K562 (cell line): ENCODE data around the gene MELK. TPM values are rescaled to one million over a fixed set of nuclear protein-coding genes. Genes with fewer than 3 reads are reported as not detected.

ENCODE experiments used
- ATAC-seq: fragments of 200-7000 bp; cut with Tn5 transposase; 3 replicates; pipeline ENCODE4 v1.9.1; 2020; ENCODE audit warnings: moderate library complexity
- BruUV-seq: library from RNA; stranded (reverse); fragments of 400-500 nt; replicated peaks from 2 replicates; lab custom pipeline; 2021; lab: Mats Ljungman, UMichigan
- CTCF ChIA-PET: fragments of 300-600 bp; formaldehyde crosslinking; extraction: SDS; loops from one replicate; lab custom pipeline; 2021; ENCODE audit warnings: low intra/inter-chr PET ratio; lab: Yijun Ruan, JAX
- POLR2A ChIA-PET: fragments of 300-600, 350-650 bp; sonication (Branson Sonifier 250); formaldehyde crosslinking; extraction: SDS; loops from one replicate; lab custom pipeline; 2021; ENCODE audit warnings: antibody characterized with exemption, inconsistent platforms; lab: Yijun Ruan, JAX
- DNase-seq, 4 experiments: peaks; one replicate each; pipeline versions ENCODE4 v3.0.0 to v3.0.0-alpha.2; 2011 to 2018; ENCODE audit warnings: low spot score in 3 of 4, mixed read lengths in 3 of 4; ENCODE audit errors: extremely low read depth in 1 of 4
- FAIRE-seq: peaks from 2 replicates; lab custom pipeline; 2011; peaks lifted over from hg19 to GRCh38; lab: Jason Lieb, UNC
- H2AFZ ChIP-seq: 2 replicates; pipeline ENCODE4 v1.6.0; 2011; ENCODE audit warnings: low read depth, low read length, control low read depth, inconsistent platforms
- H3K27ac ChIP-seq: fragments of 200-600 bp; 3 replicates; pipeline ENCODE4 v1.8.0; 2011; ENCODE audit warnings: low read depth, mild to moderate bottlenecking, control low read depth, inconsistent platforms, low read length, moderate library complexity, mixed read lengths; ENCODE audit errors: extremely low read depth
- H3K27me3 ChIP-seq, 2 experiments: fragments of 300-600 bp in 1 of 2; 2 replicates in 1 of 2; 3 replicates in 1 of 2; pipeline versions ENCODE4 v1.6.0 to v1.8.0; 2011; ENCODE audit warnings: inconsistent platforms in 2 of 2, low read length in 2 of 2, mild to moderate bottlenecking in 1 of 2, mixed read lengths in 1 of 2, moderate library complexity in 1 of 2; ENCODE audit not compliant: control insufficient read depth in 2 of 2, insufficient read depth in 2 of 2
- H3K36me3 ChIP-seq: fragments of 300-600 bp; 3 replicates; pipeline ENCODE4 v1.8.0; 2011; ENCODE audit warnings: mild to moderate bottlenecking, low read length, inconsistent platforms; ENCODE audit not compliant: control insufficient read depth, insufficient read depth
- H3K4me1 ChIP-seq, 2 experiments: fragments of 200-600 bp in 1 of 2; replicated peaks in 1 of 2; 2 replicates in 1 of 2; 3 replicates in 1 of 2; pipeline versions ENCODE4 v1.5.1 to v1.8.0; 2011; ENCODE audit warnings: inconsistent platforms in 2 of 2, low read length in 2 of 2, mild to moderate bottlenecking in 1 of 2, mixed read lengths in 1 of 2, moderate library complexity in 1 of 2; ENCODE audit not compliant: control insufficient read depth in 2 of 2, insufficient read depth in 2 of 2
- H3K4me2 ChIP-seq: 2 replicates; pipeline ENCODE4 v1.6.1; 2011; ENCODE audit warnings: low read length, control low read depth, inconsistent platforms, mixed read lengths; ENCODE audit not compliant: insufficient read depth
- H3K4me3 ChIP-seq: fragments of 200-600 bp; sonication (generic), shearing (Covaris generic); 2 replicates; pipeline ENCODE4 v1.5.1; 2016; ENCODE audit warnings: control low read depth, inconsistent platforms
- H3K79me2 ChIP-seq: fragments of 200-600 bp; 3 replicates; pipeline ENCODE4 v1.8.0; 2011; ENCODE audit warnings: low read length, inconsistent platforms; ENCODE audit not compliant: control insufficient read depth, insufficient read depth
- H3K9ac ChIP-seq, 2 experiments: 2 replicates each; pipeline versions ENCODE4 v1.6.0 to v1.6.1; 2011; ENCODE audit warnings: low read depth in 2 of 2, low read length in 2 of 2, control low read depth in 1 of 2, inconsistent platforms in 1 of 2, mild to moderate bottlenecking in 1 of 2, mixed read lengths in 1 of 2; ENCODE audit not compliant: insufficient read depth in 1 of 2
- H3K9me1 ChIP-seq: one replicate; pipeline ENCODE4 v1.6.0; 2011; ENCODE audit warnings: inconsistent platforms, mild to moderate bottlenecking, low read length, moderate library complexity; ENCODE audit not compliant: control insufficient read depth, insufficient read depth
- H3K9me3 ChIP-seq: replicated peaks from 2 replicates; pipeline ENCODE4 v1.5.1; 2011; ENCODE audit warnings: low read depth, low read length, inconsistent platforms; ENCODE audit not compliant: control insufficient read depth, insufficient read depth
- H4K20me1 ChIP-seq: replicated peaks from 2 replicates; pipeline ENCODE4 v1.6.1; 2011; ENCODE audit warnings: low read length, inconsistent platforms, mixed read lengths; ENCODE audit not compliant: control insufficient read depth, insufficient read depth
- BDP1 ChIP-seq: IDR thresholded peaks from 3 replicates; pipeline ENCODE4 v1.6.1; 2011; ENCODE audit not compliant: insufficient read length, insufficient read depth
- HDAC1 ChIP-seq, 2 experiments: fragments of 450-650 bp; IDR thresholded peaks; 2 replicates each; pipeline ENCODE4 v1.6.1; 2016 to 2017; ENCODE audit warnings: inconsistent platforms in 1 of 2, mild to moderate bottlenecking in 1 of 2, moderate library complexity in 1 of 2
- HNRNPH1 ChIP-seq: fragments of 200-400 bp; formaldehyde crosslinking; optimal IDR thresholded peaks from 2 replicates; pipeline ENCODE3; 2017; ENCODE audit warnings: low read depth, mild to moderate bottlenecking, low read length, moderate library complexity
- HNRNPK ChIP-seq: fragments of 200-400 bp; formaldehyde crosslinking; IDR thresholded peaks from one replicate; pipeline ENCODE4 v1.6.1; 2018; ENCODE audit warnings: mild to moderate bottlenecking, low read depth, low read length; ENCODE audit not compliant: poor library complexity, severe bottlenecking
- IFI16 ChIP-seq: fragments of 250-450 bp; sonication (Bioruptor Pico); IDR thresholded peaks from 2 replicates; pipeline ENCODE4 v2.1.2; 2022; ENCODE audit warnings: mild to moderate bottlenecking, inconsistent platforms
- JUND ChIP-seq, 2 experiments: IDR thresholded peaks; 2 replicates in 1 of 2; 3 replicates in 1 of 2; pipeline ENCODE4 v1.6.1; 2011; ENCODE audit warnings: borderline replicate concordance in 2 of 2, low read depth in 2 of 2, low read length in 2 of 2, improper control_type of control experiment in 1 of 2, missing biosample characterization in 1 of 2, missing genetic modification characterization in 1 of 2, missing genetic modification reagents in 1 of 2
- MCM5 ChIP-seq: fragments of 450-650 bp; IDR thresholded peaks from 2 replicates; pipeline ENCODE4 v1.6.1; 2016; ENCODE audit warnings: low read depth
- NR2C1 ChIP-seq, 2 experiments: fragments of 450-650 bp; IDR thresholded peaks; 2 replicates each; pipeline ENCODE4 v1.6.1; 2017; ENCODE audit warnings: mild to moderate bottlenecking in 2 of 2, antibody characterized with exemption in 1 of 2, inconsistent platforms in 1 of 2, missing compliant biosample characterization in 1 of 2, missing genetic modification characterization in 1 of 2
- RFX5 ChIP-seq: IDR thresholded peaks from 2 replicates; pipeline ENCODE4 v1.6.1; 2011; ENCODE audit warnings: low read depth, mild to moderate bottlenecking, improper control_type of control experiment, low read length
- TAF7 ChIP-seq: fragments of 450-650 bp; IDR thresholded peaks from 2 replicates; pipeline ENCODE4 v1.6.1; 2016; ENCODE audit warnings: missing genetic modification characterization, missing compliant biosample characterization
- WGBS: fragments of 100-300 bp; shearing (Covaris generic); methylation state at CpG from one replicate; pipeline ENCODE4 v1.1.6; 2016; ENCODE audit warnings: low coverage, mixed read lengths; ENCODE audit not compliant: insufficient coverage; ENCODE audit errors: missing lambda C conversion rate; 5-methylcytosine and 5-hydroxymethylcytosine counted together
- in situ Hi-C: fragments of 300-500 bp; cut with MboI; formaldehyde crosslinking; loops from 4 replicates; pipeline ENCODE4 v1.15.0; 2018; ENCODE audit warnings: inconsistent platforms, mixed read lengths
- intact Hi-C: fragments of 100-400 bp; cut with micrococcal nuclease; formaldehyde crosslinking; loops from 2 replicates; pipeline ENCODE4 v1.14.2; 2022
- polyA plus RNA-seq, 8 experiments: library from polyadenylated mRNA; depleted of rRNA in 4 of 8; stranded (reverse) in 5 of 8; unstranded in 3 of 8; fragments of >200 nt; fragmentation: Nextera tagmentation in 2 of 8; fragmentation: Illumina TruSeq in 1 of 8; extraction: Ambion mirVana in 2 of 8; extraction: Trizol in 1 of 8; gene quantifications; 2 replicates each; pipeline versions ENCODE4 v1.2.1 to v1.2.3, GENCODE V29; 2011 to 2014; ENCODE audit warnings: inconsistent platforms in 1 of 8, missing spikeins in 1 of 8
- total RNA-seq, 7 experiments: library from RNA; depleted of rRNA in 6 of 7; stranded (reverse); fragments of >200 nt in 6 of 7; fragmentation: Illumina TruSeq in 2 of 7; extraction: Trizol in 2 of 7; gene quantifications; 2 replicates each; pipeline versions ENCODE4 v1.2.1 to v1.2.3, GENCODE V29; 2011 to 2021; ENCODE audit warnings: low replicate concordance in 1 of 7
- TF ChIP-seq, protein P1 (sequence below): sonication (generic); formaldehyde crosslinking; IDR thresholded peaks from 2 replicates; pipeline ENCODE4 v1.8.0; 2023; ENCODE audit warnings: missing genetic modification reagents, mild to moderate bottlenecking, borderline replicate concordance
- TF ChIP-seq, protein P2 (sequence below), 2 experiments: fragments of 450-650 bp in 1 of 2; sonication (generic) in 1 of 2; formaldehyde crosslinking in 1 of 2; IDR thresholded peaks in 1 of 2; conservative IDR thresholded peaks in 1 of 2; 2 replicates each; pipeline versions ENCODE4 v1.6.1 to v1.8.1; 2016 to 2023; ENCODE audit warnings: mild to moderate bottlenecking in 2 of 2, moderate library complexity in 2 of 2, inconsistent platforms in 1 of 2, missing genetic modification reagents in 1 of 2
- TF ChIP-seq, protein P3 (sequence below): fragments of 450-650 bp; IDR thresholded peaks from 2 replicates; pipeline ENCODE4 v1.6.1; 2017; ENCODE audit warnings: mild to moderate bottlenecking, moderate library complexity

Gene MELK
- total and polyA plus RNA-seq, 9 of the 15 experiments (the other 6 are each of a cell fraction or from before 2014, with no cell fraction given) = 33.3 to 57.3 (median 43.8) TPM

DNA sequence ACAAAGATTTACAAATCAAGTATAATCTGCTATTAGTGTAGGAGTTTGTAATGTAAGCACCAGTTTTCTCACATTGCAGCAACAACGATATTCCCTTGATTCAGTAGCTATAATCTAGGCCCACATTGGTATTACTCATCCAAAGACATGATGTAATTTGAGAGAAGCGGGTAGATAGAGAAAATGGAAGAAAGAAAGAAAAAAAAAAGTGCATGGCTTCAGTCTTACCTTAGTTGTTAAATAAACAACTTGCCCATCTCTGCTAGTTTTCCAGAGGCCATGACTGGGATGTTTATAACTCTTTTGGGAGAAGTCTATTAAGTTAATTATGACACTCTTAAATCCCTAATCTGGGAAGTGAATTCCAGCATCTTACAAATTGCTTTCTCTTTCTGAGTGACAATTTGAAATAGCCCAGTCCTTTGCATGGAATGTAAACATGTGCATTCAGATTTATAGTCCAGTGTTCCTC lies 2.8 kb downstream of the MELK start:
- no peaks in the 10 kb centered on the region for H3K9me3 ChIP-seq
- peak overlapping the region; percentile 53 for H3K4me2 ChIP-seq
- in situ Hi-C loops (no loop called here), intact Hi-C loops (no loop called here)
- H3K27ac ChIP-seq = peak overlapping the region; percentile 54; the same call in 2 of the 3 replicates
- peak overlapping the region in 1 of 2 experiments; percentile 34; a peak in 2 of 4 replicates for H3K9ac ChIP-seq
- H3K27me3 ChIP-seq = no peaks in the 10 kb centered on the region
- WGBS = 0% methylated on average over 2 of the region's 2 CpGs
- DNase-seq (no peak), FAIRE-seq (no peak), ATAC-seq (peak; percentile 11; the same call in 1 of the 3 replicates)
- H3K4me3 ChIP-seq = 0 out of 2 replicates have a peak overlapping the region, but pooled peaks have one; percentile 13
- peaks cover 3% of the 10 kb centered on the region for H3K9me1 ChIP-seq
- peaks cover 66% of the 10 kb centered on the region for H3K79me2 ChIP-seq
- H3K4me1 ChIP-seq = peaks cover 10% of the 10 kb centered on the region in 2 experiments; a peak in 2 of 5 replicates
- peak overlapping the region; percentile 4; the same call in 1 of the 2 replicates for H2AFZ ChIP-seq
- no peaks in the 10 kb centered on the region for H4K20me1 ChIP-seq
- POLR2A ChIA-PET = interaction anchor here (0.6 kb wide), 2 partner anchors 31 to 211 kb away, joined by 3 to 4 read pairs; no protein-coding TSS in a partner anchor
- CTCF ChIA-PET = no interaction called here
- BruUV-seq = no TSS peak
- H3K36me3 ChIP-seq = peaks cover 15% of the 10 kb centered on the region; the same call in 1 of the 3 replicates
- TF ChIP-seq HDAC1 (IDR thresholded peaks at IDR 0.05) (no peak), TAF7 (tag) (no peak), BDP1 (no peak), IFI16 (CRISPR knock-in tag) (no peak), JUND (IDR thresholded peaks at IDR 0.05; ENCODE audit: borderline replicate concordance, low read depth, low read length) (peak; percentile 29; the same call in 1 of the 2 replicates), JUND (tag; IDR thresholded peaks at IDR 0.05; ENCODE audit: borderline replicate concordance, low read depth, low read length) (peak; percentile 36; the same call in 1 of the 3 replicates), HNRNPK (no peak), RFX5 (no peak), NR2C1 (IDR thresholded peaks at IDR 0.05) (no peak), NR2C1 (tag; IDR thresholded peaks at IDR 0.05) (no peak), HNRNPH1 (no peak), MCM5 (no peak)
- TF ChIP-seq, protein P1, sequence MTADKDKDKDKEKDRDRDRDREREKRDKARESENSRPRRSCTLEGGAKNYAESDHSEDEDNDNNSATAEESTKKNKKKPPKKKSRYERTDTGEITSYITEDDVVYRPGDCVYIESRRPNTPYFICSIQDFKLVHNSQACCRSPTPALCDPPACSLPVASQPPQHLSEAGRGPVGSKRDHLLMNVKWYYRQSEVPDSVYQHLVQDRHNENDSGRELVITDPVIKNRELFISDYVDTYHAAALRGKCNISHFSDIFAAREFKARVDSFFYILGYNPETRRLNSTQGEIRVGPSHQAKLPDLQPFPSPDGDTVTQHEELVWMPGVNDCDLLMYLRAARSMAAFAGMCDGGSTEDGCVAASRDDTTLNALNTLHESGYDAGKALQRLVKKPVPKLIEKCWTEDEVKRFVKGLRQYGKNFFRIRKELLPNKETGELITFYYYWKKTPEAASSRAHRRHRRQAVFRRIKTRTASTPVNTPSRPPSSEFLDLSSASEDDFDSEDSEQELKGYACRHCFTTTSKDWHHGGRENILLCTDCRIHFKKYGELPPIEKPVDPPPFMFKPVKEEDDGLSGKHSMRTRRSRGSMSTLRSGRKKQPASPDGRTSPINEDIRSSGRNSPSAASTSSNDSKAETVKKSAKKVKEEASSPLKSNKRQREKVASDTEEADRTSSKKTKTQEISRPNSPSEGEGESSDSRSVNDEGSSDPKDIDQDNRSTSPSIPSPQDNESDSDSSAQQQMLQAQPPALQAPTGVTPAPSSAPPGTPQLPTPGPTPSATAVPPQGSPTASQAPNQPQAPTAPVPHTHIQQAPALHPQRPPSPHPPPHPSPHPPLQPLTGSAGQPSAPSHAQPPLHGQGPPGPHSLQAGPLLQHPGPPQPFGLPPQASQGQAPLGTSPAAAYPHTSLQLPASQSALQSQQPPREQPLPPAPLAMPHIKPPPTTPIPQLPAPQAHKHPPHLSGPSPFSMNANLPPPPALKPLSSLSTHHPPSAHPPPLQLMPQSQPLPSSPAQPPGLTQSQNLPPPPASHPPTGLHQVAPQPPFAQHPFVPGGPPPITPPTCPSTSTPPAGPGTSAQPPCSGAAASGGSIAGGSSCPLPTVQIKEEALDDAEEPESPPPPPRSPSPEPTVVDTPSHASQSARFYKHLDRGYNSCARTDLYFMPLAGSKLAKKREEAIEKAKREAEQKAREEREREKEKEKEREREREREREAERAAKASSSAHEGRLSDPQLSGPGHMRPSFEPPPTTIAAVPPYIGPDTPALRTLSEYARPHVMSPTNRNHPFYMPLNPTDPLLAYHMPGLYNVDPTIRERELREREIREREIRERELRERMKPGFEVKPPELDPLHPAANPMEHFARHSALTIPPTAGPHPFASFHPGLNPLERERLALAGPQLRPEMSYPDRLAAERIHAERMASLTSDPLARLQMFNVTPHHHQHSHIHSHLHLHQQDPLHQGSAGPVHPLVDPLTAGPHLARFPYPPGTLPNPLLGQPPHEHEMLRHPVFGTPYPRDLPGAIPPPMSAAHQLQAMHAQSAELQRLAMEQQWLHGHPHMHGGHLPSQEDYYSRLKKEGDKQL (CRISPR knock-in tag) = no peak
- TF ChIP-seq, protein P2, sequence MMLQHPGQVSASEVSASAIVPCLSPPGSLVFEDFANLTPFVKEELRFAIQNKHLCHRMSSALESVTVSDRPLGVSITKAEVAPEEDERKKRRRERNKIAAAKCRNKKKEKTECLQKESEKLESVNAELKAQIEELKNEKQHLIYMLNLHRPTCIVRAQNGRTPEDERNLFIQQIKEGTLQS (IDR thresholded peaks at IDR 0.05) = peak; percentile 75
- TF ChIP-seq, protein P2 (CRISPR knock-in tag; conservative IDR thresholded peaks at IDR 0.05) = no peak
- TF ChIP-seq, protein P3, sequence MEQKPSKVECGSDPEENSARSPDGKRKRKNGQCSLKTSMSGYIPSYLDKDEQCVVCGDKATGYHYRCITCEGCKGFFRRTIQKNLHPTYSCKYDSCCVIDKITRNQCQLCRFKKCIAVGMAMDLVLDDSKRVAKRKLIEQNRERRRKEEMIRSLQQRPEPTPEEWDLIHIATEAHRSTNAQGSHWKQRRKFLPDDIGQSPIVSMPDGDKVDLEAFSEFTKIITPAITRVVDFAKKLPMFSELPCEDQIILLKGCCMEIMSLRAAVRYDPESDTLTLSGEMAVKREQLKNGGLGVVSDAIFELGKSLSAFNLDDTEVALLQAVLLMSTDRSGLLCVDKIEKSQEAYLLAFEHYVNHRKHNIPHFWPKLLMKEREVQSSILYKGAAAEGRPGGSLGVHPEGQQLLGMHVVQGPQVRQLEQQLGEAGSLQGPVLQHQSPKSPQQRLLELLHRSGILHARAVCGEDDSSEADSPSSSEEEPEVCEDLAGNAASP = no peak
